GM18951 (cell line): ENCODE measurements around the gene ATRNL1.
"Not testable (repeated sequence)": the region's sequence is repeated elsewhere in the genome, so short reads cannot be mapped to it uniquely, and the experiment has no call there.

Experiments
- POLR2A ChIP-seq: IDR thresholded peaks from 4 replicates; pipeline ENCODE4 v1.6.1; 2011; ENCODE audit warnings: mild to moderate bottlenecking; ENCODE audit not compliant: insufficient read length, insufficient read depth; ENCODE audit errors: extremely low read depth
- in situ Hi-C: fragments of 300-500 bp; cut with MboI; formaldehyde crosslinking; loops from one replicate; pipeline ENCODE4 v1.12.0; 2022; ENCODE audit warnings: low sequenced_read_pairs, mixed read lengths, inconsistent platforms; ENCODE audit not compliant: unreplicated experiment

Gene ATRNL1

GRCh38 chr10:115355162-115355760, 262.1 kb downstream of the ATRNL1 start:
- no peak for TF ChIP-seq POLR2A
- in situ Hi-C loops, result no loop called here

- in situ Hi-C loops, result not testable (repeated sequence)
These were observed 274.8 kb downstream of the ATRNL1 start for GRCh38 chr10:115367920-115368319.

DNA sequence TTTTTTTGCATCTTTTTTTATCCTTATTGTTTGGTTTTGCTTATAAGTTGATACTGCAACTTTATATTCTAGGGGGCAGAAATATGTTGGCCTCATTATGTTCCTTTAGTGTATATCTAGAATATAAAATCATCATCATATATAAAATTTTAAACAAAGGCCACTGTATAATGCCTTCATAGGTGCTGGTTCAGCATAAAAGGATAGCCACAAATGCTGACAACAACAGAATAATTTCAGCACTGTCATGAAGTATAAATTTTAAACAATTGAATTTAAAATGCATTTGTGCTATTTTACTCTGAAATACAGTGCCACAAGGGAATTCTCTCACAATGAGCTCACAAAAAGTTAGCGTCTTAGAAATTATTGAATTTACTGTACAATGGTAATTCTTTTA, 285.9 kb downstream of the ATRNL1 start:
- no peak for TF ChIP-seq POLR2A

GRCh38 chr10:115384665-115385064, 291.5 kb downstream of the ATRNL1 start:
- in situ Hi-C loops, result no loop called here
- no peak for TF ChIP-seq POLR2A

More for the DNA sequence above, 285.9 kb downstream of the ATRNL1 start:
- in situ Hi-C loops, result no loop called here

DNA sequence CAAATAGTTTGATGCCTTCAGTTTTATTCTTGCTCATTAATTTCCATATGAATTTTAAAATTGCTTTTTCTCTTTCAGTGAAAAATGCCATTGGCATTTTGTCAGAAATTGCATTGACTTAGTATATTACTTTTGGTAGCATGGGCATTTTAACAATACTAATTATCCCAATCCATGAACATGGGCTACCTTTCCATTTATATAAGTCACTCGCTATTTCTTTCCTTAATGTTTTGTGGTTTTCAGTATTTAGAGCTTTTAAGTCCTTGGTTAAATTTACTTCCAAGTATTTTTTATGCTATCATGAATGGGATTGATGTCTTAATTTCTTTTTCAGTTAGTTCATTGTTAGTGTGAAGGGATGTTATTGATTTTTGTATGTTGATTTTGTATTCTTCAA, 297.4 kb downstream of the ATRNL1 start:
- in situ Hi-C loops, result no loop called here
- TF ChIP-seq POLR2A, result no peak

GRCh38 chr10:115398026-115398425, 304.9 kb downstream of the ATRNL1 start:
- in situ Hi-C loops, result no loop called here
- no peak for TF ChIP-seq POLR2A

DNA sequence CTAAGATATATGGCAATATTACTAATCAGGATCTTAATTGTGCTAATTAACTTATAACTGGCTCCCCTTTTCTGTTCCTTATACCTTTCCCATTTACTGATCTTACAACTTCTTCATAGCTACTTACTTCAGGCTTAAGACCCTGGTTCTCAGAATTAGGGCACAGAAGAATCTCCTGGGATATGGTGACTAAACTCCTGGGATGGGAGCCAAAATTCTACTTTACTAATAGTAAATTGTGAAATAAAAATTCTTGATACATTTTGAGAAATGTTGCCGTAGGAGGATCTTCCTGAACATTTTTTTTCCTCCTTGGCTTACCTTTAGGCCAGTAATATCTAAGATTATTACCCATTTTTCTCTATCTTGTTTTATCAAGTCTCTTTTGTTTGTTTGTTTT, 309.5 kb downstream of the ATRNL1 start:
- TF ChIP-seq POLR2A, result no peak
- in situ Hi-C loops, result loop anchor here (25.0 kb wide), 1 partner anchor 215 kb away; no protein-coding TSS in a partner anchor

GRCh38 chr10:115405838-115406237, 312.7 kb downstream of the ATRNL1 start:
- in situ Hi-C loops, result loop anchor here (25.0 kb wide), 1 partner anchor 219 kb away; no protein-coding TSS in a partner anchor

GRCh38 chr10:115409347-115409746, 316.2 kb downstream of the ATRNL1 start:
- TF ChIP-seq POLR2A, result no peak
- in situ Hi-C loops, result loop anchor here (25.0 kb wide), 1 partner anchor 222 kb away; no protein-coding TSS in a partner anchor

GRCh38 chr10:115417585-115418265, 324.6 kb downstream of the ATRNL1 start:
- in situ Hi-C loops, result loop anchor here (25.0 kb wide), 1 partner anchor 230 kb away; no protein-coding TSS in a partner anchor
- no peak for TF ChIP-seq POLR2A

- TF ChIP-seq POLR2A, result no peak
- in situ Hi-C loops, result loop anchor here (25.0 kb wide), 1 partner anchor 235 kb away; no protein-coding TSS in a partner anchor
These were observed 329.5 kb downstream of the ATRNL1 start for GRCh38 chr10:115422624-115423023.

GRCh38 chr10:115427611-115428010, 334.4 kb downstream of the ATRNL1 start:
- in situ Hi-C loops, result no loop called here
- TF ChIP-seq POLR2A, result no peak

DNA sequence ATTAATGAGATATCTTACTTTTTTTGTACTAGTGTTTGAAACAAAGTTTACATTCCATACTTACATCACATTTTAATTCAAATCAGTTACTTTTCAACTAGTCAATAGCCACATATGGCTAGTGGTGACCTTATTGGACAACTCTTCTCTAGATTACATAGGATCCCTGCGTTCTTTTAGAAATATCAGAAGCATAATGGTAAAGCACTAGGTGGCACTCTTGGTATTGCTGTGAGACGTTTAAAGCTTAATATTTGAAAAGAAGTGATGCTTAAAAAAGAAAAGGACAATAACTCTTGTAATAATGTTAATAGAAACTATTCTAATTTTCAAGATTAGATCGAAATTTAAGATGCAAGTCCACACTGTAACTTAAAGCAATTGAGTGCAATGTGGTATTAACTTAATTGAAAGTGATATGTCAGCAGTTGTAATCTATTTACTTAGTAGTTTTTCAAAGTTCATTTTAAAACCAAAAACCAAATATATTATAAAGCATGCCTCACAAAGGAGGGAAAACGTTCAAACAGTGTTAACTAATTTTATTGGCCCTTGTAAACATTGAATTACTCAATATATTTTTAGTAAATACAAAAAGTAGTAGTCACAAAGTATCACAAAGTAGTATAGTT, 339.1 kb downstream of the ATRNL1 start:
- in situ Hi-C loops, result no loop called here
- no peak for TF ChIP-seq POLR2A

DNA sequence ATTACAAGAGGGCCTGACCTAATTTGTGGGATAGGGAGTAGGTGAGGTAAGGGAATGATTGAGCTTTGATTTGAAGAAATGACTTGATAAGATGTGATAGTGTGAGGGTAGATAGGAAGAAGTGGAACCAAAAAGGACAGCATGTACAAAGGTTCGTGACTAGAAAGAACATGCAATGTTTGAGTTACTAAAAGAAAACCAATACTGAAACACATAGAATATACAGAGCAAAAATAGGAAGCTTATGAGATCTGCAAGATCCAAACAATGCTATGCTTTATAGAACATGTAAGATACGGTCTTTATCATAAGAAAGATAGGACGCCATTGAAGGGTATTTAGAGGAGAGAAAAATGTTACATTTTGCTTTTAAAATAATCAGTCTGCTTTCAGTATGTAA, 343.8 kb downstream of the ATRNL1 start:
- TF ChIP-seq POLR2A, result no peak
- in situ Hi-C loops, result no loop called here
